Measurements from ENCODE around the gene FOXG1.

Gene FOXG1

DNA sequence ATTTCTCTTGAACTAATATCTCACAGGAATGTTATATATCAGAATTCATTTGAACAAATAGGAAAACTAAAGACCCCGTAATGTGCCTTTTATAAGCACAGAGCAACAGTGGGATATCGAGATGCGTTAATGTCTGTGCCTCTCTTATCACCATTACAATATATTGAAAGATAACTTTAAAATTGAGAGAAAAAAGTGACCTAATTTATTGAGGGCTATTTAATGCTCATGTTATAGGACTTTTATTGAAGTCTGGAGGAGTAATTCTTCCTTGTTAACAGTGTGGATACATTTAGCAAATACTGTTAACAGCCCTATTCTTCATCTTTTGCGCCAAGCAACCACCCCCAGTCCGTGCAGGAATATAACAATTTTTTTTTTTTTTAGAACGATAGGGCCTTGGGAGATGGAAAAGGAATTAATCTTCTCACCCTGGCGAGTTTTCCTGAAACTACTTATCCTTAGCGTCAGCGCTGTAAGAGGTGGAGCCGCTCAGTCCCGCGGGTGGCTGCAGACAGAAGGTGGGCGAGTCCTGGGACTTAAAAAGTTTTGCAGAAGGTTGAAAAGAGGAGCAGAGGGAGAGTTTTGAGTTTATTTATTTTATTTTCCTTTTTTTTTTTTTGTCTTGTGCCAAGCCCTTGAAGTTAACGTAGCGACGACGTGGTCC, 11.0 kb downstream of the FOXG1 start:
- no peak for DNase-seq

DNA sequence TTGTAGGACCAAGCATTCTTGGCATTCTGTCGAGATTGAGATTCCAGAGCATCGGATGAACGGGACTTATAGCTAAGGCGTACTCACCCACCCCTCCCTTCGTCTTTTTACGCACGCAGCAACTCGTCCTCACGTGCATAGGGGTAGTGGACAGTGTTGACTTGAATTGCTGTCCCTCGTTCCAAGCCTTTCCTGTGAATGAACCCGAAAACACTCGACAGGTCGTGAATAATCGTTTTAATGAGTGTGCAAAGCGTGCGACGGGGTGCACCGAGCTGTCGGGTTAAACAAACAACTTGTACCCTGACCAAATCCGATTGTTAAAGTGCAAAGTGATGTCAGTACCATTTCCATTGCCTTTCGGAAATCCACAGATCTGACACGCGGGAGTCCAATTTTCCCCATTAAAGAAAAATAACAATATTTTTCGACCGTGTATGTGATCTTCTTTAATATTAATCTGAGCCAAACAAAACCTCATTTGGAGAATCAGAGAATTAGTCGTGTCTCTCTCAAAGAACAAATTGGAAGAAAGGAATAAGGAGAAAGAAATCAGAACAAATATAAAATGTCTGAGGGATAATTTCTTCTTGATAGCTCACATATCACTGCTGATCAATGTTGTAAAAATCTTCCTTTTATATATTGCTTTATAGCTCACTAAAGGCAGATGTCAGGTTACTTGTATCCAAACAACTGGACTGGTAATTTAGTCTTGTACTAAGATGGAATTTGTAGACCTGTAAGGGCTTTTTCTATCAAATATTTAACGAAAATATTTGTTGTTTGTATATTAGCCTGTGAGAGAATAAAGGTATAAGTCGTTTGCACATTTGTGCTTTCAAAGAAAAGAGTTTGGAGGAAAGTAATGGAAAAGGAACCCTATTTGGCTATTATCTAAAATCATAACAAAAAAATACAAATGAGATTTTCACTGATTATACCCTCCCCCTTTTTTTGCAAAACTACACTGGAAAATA, 11.8 kb downstream of the FOXG1 start:
- DNase-seq: no peak

DNA sequence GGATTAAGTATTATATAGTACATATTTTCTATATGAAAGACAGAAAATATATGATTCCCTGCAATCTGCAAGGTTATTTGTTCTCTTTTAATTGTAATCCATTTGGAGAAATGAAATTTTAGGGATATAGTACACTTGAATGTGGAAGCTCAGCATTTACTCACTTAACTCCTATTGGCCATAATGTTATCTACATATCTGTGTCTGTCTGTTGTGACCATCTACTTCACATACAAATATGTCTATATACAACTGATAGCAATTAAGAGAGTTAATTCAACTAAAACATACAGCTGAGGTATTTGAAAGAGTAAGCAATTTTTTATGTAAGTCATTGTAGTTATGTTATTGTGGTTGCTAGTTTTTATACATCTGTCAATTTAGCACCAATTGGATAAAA, 12.9 kb downstream of the FOXG1 start:
- DNase-seq: no peak

DNA sequence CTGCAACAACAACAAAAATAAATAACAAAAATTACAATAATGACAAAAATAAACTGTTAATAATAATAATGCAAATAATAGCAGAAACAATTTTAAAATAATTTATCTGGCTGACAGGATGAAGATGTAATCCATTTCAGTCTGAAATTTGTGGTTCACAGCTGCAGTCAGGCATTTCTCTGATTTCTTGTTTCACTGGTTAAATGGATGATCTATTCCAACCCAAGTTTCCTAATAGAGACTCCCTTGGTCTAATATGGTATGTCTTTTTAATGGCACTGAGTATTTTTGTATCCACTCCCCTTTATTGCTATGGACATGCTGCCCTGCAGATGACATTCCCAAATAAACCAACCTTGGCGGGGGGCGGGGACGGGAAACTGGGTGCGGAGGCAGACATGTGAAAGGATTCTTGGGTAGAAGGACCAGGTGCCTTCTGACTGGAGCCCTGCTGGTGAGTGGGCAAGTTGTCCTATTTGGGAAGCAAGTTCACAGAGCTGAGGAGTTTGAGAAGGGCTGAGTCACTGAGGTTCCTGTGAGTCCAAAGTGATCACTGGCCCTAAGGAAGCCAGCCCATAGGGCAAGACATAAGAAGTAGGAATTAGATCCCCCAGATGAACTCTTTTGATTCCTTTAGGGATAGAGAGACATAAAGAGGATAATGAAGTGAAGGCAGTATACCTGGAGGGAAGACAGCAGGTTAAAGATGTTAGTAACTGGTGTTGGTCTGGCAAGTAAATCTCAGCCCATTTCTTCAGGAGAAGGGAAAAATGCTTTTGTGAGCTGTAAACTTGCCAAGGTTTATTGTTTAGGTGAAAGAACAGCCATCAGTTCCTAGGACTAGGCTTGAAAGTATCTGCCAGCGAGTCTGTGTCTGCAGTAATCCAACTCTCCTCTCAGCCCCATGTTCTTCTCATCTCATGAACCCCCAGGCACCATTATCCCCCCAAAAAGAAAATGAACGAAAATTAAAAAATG, 14.5 kb downstream of the FOXG1 start:
- no peak for DNase-seq

DNA sequence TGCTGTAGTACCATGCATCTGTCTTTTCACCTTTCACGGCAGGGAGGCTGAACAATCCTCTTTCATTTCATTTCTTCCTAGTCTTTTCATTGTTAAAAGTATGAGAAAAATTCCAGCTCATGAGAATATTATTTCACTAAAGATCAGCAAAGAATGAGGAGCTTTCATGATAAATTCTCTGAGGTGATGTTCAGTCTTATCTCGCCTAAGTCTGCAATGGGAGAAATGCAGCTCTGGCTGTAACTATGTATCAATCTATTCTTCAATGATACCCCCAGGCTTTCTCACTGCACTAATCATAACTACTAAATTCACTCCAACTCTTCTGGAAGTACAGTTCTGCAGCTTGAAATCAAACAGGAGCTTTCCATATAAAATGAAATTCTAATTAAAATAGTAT, 15.7 kb downstream of the FOXG1 start:
- no peak for DNase-seq

DNA sequence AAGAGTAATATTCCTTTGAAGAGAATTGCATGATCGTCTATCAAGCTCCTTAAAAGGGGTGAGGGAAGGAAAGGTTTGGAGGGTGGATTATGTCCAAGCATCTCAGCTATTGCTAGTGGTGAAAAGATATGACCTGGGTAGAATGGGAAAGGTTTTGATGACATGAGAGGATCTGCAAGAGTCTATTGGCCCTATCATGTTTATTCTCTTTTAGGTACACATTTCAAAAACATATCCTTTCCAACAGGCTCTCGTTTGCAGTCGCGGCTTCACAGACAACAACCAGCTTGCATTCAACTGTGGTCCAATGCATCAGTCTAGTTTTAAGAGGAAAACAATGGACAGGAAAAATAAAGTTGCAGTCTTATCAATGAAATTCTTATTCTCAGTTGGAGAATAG, 17.1 kb downstream of the FOXG1 start:
- DNase-seq: no peak

DNA sequence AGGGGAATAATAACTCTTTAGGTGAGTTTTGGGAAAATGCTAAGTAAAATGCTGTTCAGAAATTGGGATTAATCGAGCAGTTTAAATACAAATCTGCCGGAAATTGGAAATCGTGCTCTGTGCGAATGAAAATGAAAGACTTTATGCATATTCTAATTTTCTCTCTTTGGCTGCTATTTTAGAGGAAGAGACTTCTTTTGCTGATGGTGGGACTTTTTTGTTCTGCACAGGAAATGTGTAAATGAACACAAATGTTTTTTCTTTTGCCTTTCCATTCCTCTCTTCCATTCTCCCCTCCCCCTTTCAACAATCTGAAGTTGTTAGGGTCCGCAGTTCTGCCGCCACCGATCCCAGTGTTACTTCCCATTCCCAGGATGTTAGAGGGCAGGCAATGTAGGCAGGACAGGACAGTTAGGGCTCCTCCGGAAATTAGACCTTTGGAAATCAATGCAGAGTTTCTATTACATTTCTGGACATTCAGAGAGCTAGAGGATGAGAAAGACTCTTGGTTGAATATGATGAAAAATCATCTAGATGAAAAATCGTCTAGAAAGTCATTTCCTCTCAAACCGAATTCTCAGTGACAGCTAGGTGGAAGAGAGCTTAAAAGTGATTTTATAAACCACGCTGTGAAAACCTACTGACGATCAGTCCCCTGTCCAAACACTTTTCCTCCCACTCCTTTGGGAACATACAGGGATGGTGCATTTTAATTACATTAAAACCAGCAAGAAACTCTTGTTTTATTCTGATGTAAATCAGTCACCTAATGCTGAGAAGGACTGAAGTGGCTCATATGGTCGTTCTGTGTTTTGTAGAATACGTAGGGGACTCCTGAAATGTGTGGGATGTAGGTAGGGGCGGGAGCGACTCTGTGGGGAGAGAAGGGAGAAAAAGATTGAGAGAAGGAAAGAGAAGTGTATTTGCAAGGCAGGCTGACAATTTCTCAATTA, 17.8 kb downstream of the FOXG1 start:
- no peak for DNase-seq

DNA sequence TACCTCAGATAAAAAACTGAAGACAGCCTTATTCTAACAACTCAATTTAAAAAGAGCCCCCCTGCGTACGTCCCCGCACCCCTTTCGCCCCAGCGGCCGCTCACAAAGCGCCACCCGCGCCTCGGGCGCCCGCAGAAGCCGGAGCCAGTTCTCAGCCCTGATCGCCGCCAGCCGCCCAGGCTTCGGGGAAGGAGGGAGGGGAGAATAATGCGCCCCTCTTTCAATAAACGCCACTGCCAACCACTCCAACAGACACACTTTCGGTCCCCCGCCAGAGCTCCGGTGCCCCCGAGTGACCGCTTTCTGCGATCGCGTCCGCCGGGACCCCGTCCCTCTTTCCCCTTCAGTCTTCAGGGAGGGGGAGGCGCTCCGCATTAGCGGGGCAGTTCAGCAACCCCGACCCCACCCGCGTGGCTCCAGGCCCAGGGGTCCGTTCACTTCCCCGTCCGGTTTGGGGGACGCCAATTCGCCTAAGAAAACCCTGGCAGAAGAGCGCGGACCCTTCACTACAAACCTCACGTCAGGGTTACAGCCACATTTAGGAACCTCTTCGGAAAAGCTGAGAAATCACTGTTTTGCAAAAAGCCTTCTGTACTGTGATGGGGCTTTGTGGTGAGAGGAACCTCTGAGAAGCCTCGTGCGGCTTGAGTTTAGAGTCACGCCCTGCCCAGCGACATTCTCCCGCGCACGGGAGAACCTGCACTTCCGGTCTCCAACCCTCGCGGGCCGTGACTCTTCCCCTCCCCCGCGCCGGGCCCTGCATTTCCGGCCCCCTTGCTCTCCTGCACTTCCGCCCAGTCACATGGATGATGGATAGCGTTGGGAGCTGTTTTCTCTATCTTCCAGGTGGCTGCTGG, 18.7 kb downstream of the FOXG1 start:
- no peak for DNase-seq

DNA sequence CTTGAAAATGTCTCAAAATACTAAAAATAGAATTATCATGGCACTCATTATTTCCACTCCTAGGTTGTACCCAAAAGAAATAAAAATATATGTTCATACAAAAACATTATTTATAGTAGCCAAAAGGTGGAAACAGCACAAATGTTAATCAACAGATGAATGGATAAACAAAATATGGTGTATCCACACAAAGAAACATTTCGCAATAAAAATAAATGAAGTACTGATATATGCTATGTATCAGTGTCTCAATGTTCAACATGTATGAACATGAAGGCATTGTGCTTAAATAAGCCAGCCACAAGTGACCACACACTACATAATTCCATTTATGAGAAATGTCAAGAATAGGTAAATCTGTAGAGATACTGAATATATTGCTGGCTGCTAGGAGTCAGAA, 40.9 kb downstream of the FOXG1 start:
- DNase-seq: no peak

DNA sequence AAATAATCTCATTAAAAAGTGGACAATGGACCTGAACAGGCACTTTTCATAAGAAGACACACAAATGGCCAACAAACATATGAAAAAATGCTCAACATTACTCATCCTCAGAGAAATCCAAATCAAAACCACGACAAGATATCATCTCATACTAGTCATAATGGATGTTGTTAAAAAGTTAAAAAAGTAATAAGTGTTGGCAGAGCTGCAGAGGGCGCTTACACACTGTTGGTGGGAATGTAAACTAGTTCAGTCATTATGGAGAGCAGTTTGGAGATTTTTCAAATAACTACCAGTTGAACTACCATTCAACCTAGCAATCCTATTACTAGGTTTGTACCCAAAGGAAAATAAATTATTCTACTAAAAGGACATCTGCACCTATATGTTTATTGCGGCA, 47.2 kb downstream of the FOXG1 start:
- no peak for DNase-seq

All from activated naive CD4-positive, alpha-beta T cell treated with Interleukin-2 at 50 U/mL for 16 hours (primary cell).